ENCODE results near the gene CADM3. TPM values are rescaled to one million over a fixed set of nuclear protein-coding genes. Genes with fewer than 3 reads are reported as not detected.

The CADM3 gene
- total and polyA plus RNA-seq, 12 donors: 0.81 to 4.3 (median 2.2) TPM

DNA sequence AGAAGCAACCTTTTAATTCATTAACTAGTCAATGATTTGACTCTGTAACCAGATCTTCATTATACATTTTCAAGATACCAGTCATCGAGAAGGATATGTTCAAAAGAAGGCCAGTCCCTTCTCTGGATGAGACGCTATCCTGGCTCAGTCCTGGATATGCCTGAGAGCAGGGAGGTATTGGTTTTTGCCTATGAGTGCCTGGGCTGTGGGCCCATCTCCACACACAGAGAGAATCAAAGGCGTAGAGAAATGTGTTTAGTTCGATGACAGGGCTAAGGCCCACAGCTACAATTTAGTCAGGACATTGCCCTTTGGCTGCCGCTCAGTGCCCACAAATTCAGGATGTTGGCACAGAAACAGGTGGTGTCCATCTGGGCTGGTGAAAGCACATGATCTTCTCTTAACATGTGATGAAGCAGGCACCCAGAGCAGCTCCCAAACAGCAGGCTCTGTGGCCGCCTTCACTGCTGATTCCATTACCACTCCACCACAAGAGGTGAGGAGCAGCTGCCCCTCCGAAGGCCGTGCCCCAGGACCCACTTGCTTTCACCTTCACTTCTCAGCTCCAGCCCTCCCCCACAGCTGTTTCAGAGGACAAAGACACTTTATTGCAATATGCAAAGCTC is 58.0 kb downstream of the CADM3 start:
- Histone ChIP-seq H3K27ac (no peak overlapping the region), H3K4me1 (no peaks in the 10 kb centered on the region), H3K9me3 (no peaks in the 10 kb centered on the region), H3K4me3 (no peak overlapping the region), H3K36me3 (no peaks in the 10 kb centered on the region), H3K27me3 (peaks cover 0 to 10% (median 0%) of the 10 kb centered on the region in 7 donors)
- intact Hi-C loops (cut with DNase I): no loop called here
- DNase-seq (no peak), ATAC-seq (no peak)
- WGBS, 2 donors: 65 to 70% methylated on average over 8 of the region's 8 CpGs
- TF ChIP-seq, protein P1, sequence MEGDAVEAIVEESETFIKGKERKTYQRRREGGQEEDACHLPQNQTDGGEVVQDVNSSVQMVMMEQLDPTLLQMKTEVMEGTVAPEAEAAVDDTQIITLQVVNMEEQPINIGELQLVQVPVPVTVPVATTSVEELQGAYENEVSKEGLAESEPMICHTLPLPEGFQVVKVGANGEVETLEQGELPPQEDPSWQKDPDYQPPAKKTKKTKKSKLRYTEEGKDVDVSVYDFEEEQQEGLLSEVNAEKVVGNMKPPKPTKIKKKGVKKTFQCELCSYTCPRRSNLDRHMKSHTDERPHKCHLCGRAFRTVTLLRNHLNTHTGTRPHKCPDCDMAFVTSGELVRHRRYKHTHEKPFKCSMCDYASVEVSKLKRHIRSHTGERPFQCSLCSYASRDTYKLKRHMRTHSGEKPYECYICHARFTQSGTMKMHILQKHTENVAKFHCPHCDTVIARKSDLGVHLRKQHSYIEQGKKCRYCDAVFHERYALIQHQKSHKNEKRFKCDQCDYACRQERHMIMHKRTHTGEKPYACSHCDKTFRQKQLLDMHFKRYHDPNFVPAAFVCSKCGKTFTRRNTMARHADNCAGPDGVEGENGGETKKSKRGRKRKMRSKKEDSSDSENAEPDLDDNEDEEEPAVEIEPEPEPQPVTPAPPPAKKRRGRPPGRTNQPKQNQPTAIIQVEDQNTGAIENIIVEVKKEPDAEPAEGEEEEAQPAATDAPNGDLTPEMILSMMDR (IDR thresholded peaks at IDR 0.05): no peak

DNA sequence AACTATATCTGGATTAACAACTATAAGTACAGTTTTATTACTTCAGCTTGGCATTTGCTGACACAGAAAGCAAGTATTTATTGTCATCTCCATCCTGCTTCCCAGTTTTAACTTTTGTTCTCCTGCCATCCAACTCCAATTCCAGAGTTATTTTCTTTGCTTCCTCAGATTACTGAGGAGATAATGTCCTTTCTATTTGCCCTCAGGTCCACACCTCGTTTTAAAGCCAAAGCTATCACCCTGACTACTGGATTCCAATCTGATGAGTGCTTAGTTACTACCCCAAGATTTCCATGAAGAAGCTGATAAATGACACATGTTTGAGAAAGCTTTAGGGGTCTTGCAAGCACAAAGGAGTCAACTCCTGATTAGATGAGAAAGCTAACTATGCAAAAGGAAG is 58.5 kb downstream of the CADM3 start:
- DNase-seq (no peak), ATAC-seq (no peak)
- 10 to 12% methylated on average over 1 of the region's 1 CpG for WGBS, 2 donors
- no peaks in the 10 kb centered on the region for H3K36me3 ChIP-seq
- no peak overlapping the region for H3K4me3 ChIP-seq
- intact Hi-C loops (cut with DNase I): no loop called here
- peaks cover 0 to 1% (median 0%) of the 10 kb centered on the region in 11 donors for H3K9me3 ChIP-seq
- peaks cover 0 to 5% (median 0%) of the 10 kb centered on the region in 7 donors for H3K27me3 ChIP-seq
- H3K27ac ChIP-seq: no peak overlapping the region
- TF ChIP-seq, protein P1 (IDR thresholded peaks at IDR 0.05): no peak
- H3K4me1 ChIP-seq: no peaks in the 10 kb centered on the region

DNA sequence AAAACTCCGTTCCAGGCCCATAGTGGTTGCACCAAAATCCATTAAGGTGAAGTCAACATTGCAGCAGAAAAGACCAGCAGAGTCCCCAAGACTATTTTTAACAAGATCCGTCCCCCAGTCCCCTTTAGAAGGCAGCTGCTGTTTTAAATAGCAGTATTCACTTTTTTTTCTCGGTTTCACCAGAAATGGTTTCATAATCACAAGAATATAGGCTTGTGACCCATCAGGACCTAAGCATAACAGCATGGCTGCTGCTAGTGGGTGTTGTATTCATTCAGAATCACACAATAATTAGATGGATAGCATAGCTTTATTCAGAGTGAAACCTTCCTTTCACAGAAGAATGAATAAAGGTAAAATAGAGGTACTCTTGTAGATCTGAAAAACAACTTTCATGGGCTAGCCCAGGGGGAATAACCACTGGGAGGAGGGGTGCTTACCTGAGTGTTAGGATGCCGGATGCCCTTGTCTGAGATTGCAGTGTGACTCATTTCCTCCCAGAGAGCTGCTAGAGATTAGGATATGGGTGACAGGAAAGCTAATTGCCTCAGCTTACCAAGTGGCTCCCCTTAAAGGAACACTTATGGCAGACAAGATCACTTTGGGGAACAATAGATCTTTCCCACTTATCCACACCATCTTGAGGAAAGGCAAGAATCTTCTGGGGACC is 68.3 kb downstream of the CADM3 start:
- H3K27me3 ChIP-seq: no peaks in the 10 kb centered on the region
- ATAC-seq (no peak), DNase-seq (no peak)
- H3K4me1 ChIP-seq: no peaks in the 10 kb centered on the region
- no peak overlapping the region for H3K27ac ChIP-seq
- intact Hi-C loops (cut with DNase I): no loop called here
- H3K4me3 ChIP-seq: no peak overlapping the region
- TF ChIP-seq, protein P1 (IDR thresholded peaks at IDR 0.05): no peak
- H3K36me3 ChIP-seq: no peaks in the 10 kb centered on the region
- WGBS, 2 donors: 66 to 69% methylated on average over 4 of the region's 4 CpGs
- H3K9me3 ChIP-seq: peaks cover 0 to 31% (median 4%) of the 10 kb centered on the region in 11 donors

DNA sequence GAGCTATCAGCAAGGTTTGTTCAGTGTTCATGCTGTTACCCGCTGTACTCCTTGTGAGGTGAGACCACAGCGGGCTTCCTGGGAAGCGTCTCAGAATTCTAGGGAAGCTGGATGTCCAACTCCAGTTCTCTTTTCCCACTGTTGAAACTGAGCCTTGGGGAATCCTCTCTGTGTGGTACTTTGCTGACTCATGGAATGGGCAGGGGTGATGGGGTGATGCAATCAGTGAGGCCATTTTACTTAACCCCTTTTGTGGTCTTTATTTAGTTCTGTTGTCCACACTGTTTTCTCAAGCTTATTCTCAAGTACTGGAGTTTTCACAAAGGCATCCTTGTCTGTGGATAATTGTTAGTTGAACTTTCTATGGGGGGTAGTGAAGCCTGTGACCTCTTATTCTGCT is 75.9 kb downstream of the CADM3 start:
- H3K27ac ChIP-seq: no peak overlapping the region
- DNase-seq (no peak), ATAC-seq (no peak)
- H3K36me3 ChIP-seq: no peaks in the 10 kb centered on the region
- intact Hi-C loops (cut with DNase I): no loop called here
- peaks cover 0 to 11% (median 0%) of the 10 kb centered on the region in 7 donors for H3K27me3 ChIP-seq
- H3K9me3 ChIP-seq: peaks cover 0 to 48% (median 4%) of the 10 kb centered on the region in 11 donors
- H3K4me3 ChIP-seq: no peak overlapping the region
- H3K4me1 ChIP-seq: no peaks in the 10 kb centered on the region
- 89 to 94% methylated on average over 3 of the region's 3 CpGs for WGBS, 2 donors
- TF ChIP-seq, protein P1 (IDR thresholded peaks at IDR 0.05): no peak

All from heart right ventricle (tissue), 16 donors.